GM19099 (cell line): ENCODE results near the gene B4GALNT2.

Experiments used
- POLR2A ChIP-seq: IDR thresholded peaks from 3 replicates; pipeline ENCODE4 v1.6.1; 2011; ENCODE audit warnings: low read depth; ENCODE audit not compliant: insufficient read length; ENCODE audit errors: extremely low read depth

Gene B4GALNT2

DNA sequence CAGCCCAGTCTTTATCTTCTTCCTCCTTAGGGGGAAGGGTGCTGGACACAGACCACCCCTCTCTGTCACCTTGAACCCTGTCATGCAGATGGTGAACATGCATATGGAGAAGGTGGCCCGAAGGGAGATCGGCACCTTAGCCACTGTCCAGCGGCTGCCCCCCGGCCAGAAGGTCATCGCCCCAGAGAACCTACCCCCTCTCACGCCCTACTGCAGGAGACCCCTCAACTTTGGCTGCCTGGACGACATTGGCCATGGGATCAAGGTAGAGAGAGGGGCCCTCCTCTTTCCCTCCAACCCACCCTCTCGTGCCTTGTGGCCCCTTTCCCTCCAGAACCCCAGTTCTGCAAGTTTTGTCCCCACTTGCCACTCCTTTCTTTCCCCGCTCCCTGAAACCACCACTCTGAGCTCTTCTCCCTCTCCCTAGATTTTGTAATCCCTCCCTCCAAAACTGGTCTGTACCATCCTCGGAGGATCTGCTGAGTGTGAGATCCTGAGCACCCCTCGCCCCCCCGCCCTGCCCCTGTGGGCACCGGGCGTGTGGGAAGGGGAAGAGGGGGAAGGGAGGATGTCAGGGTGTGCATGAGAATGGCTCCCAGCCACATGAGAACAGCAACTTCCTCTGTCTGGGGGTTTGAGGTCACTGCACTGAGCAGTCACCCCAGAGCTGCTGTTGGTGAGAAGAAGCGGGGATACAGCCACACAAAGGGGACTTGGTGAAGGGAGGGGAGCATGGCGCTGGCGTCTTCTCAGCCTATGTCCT is 85.3 kb downstream of the B4GALNT2 start:
- TF ChIP-seq POLR2A = peak; percentile 13

- TF ChIP-seq POLR2A = no peak
Measured at GRCh38 chr17:49218941-49219913, 86.7 kb downstream of the B4GALNT2 start.

DNA sequence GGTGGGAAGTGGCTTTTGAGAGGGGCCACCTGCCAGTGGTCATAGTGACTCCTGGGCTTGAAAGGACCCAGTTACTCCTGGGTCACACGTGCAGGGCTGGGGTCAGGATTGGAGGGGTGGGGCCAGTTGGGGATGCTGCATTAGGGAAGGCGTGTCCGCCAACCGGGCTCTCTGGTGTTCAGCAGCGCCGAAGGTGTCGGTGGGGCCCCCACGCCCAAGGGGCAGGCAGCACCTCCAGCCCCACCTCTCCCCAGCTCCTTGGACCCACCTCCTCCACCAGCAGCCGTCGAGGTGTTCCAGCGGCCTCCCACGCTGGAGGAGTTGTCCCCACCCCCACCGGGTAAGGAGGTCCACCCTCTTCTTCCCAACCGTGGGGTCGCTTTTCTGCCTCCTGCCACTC is 87.4 kb downstream of the B4GALNT2 start:
- no peak for TF ChIP-seq POLR2A

GRCh38 chr17:49223168-49223516 is 90.6 kb downstream of the B4GALNT2 start:
- TF ChIP-seq POLR2A = no peak

DNA sequence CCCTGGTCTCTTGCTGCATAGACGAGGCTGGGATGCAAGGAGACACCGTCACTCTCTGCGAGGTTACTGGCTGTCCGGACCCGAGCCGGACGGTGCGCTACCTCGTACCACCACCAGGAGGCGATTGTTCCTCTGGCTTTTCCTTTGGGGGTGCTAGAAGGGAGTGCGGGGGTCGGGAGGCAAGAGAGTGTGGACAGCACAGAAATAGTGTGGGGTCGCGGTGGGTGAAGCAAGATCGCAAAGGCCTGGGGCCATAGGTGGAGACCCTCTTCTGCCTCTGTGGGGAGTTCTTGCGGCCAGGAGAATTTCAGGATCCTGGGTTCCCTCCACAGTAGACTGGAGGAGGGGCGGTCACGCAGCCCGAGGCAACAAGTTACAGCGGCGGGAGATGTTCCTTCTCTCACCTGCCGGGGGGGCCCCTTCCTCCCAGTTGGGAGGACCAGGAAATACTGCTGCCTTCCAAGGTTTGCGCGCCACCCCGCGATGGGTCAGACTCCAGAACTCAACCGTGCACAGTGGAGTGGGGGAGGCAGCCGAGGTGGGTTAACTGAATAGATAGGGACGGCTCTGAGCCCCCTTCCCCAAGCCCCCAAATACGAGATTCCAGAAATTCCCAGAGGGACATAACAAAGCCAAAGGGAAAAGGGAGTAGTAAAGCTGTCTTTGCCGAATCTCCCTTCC is 91.1 kb downstream of the B4GALNT2 start:
- TF ChIP-seq POLR2A = no peak

- TF ChIP-seq POLR2A = peak; percentile 18
Measured at GRCh38 chr17:49224198-49224996, 91.8 kb downstream of the B4GALNT2 start.

GRCh38 chr17:49224997-49225337 is 92.4 kb downstream of the B4GALNT2 start:
- TF ChIP-seq POLR2A = peak; percentile 5

- TF ChIP-seq POLR2A = no peak
Measured at GRCh38 chr17:49225554-49226236, 93.1 kb downstream of the B4GALNT2 start.
